Coronary artery (tissue), 2 donors: ENCODE measurements around the gene CFL1.

Experiments
- DNase-seq: peaks from one replicate; pipeline ENCODE4 v3.0.0-alpha.2; 2017; ENCODE audit warnings: low spot score
- H3K27ac ChIP-seq, 2 donors: fragments of 200-600 bp; sonication (generic); one replicate each; pipeline ENCODE4 v1.5.1; 2016 to 2019
- H3K4me3 ChIP-seq: fragments of 200-600 bp; sonication (generic); 2 replicates; pipeline ENCODE4 v1.5.1; 2016; ENCODE audit warnings: mild to moderate bottlenecking, moderate library complexity
- TF ChIP-seq, protein P1 (sequence below): fragments of 200-600 bp; sonication (generic); IDR thresholded peaks from one replicate; pipeline ENCODE4 v1.5.1; 2019; ENCODE audit warnings: antibody characterized with exemption

The CFL1 gene

DNA sequence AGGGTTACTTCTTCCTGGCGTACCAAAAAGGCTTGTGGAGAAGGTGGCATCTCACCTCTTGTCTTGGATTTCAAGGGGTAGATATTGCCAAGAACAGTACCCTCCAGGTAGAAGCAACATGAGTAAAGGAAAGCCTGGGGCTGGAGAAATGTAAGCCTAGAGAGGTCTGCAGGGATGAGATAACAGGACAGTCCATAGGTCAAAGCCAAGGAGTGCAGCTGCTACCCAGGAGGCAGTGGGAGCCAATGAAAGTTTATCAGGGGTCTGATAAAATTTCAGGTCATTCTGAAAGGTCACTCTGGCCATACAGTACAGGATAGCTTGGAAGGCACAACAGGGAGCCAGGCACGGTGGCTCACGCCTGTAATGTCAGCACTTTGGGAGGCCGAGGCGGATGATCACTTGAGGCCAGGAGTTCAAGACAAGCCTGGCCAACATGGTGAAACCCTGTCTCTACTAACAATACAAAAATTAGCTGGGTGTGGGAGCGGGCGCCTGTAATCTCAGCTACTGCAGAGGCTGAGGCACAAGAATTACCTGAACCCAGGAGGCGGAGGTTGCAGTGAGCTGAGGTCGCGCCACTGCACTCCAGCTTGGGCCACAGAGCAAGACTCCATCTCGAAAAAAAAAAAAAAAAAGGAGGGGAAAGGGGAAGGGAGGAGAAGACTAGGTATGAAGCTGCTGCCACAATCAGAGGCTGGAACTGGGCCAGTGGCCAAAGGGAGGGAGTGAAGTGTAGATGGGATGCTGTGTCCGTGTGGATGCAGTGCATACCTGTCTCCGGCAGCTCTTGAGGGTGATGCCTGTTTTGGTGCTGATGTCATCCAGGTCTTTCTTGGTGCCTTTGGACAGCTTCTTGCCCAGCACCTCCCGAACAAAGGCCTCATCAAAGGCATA is 29.1 kb upstream of the CFL1 start:
- Histone ChIP-seq H3K4me3 (peak overlapping the region; percentile 73), H3K27ac (peak overlapping the region in 1 of 2 donors; percentile 91)
- TF ChIP-seq, protein P1, sequence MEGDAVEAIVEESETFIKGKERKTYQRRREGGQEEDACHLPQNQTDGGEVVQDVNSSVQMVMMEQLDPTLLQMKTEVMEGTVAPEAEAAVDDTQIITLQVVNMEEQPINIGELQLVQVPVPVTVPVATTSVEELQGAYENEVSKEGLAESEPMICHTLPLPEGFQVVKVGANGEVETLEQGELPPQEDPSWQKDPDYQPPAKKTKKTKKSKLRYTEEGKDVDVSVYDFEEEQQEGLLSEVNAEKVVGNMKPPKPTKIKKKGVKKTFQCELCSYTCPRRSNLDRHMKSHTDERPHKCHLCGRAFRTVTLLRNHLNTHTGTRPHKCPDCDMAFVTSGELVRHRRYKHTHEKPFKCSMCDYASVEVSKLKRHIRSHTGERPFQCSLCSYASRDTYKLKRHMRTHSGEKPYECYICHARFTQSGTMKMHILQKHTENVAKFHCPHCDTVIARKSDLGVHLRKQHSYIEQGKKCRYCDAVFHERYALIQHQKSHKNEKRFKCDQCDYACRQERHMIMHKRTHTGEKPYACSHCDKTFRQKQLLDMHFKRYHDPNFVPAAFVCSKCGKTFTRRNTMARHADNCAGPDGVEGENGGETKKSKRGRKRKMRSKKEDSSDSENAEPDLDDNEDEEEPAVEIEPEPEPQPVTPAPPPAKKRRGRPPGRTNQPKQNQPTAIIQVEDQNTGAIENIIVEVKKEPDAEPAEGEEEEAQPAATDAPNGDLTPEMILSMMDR: no peak
- no peak for DNase-seq

DNA sequence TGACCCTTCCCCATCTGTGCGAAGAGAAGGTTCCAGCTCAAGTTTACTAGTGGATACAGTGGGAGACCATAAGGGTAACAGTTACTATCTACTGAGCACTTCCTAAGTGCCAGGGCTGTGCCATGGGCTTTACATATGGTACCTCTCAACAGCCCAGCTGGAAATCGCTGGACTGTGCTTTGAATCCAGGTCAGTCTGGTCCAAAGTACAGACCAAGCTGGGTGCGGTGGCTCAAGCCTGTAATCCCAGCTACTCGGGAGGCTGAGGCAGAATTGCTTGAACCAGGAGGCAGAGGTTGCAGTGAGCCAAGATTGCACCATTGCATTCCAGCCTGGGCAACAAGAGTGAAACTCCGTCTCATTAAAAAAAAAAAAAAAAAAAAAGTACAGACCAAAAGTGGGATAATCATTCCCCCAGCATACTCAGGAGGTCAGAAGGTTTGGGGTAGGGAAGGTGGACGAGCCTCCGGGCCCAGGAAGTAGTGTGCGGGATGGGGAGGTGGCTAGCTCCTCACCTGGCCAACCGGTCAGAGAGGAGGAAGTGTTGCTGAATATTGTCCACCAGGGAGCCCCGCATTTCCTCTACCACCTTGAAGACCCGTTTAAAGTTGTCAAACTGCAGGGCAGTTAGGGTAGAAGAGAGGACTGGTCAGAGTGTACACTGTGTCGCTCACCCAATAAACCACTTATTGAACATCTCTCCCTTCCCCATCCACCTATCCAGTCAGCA is 28.0 kb upstream of the CFL1 start:
- Histone ChIP-seq H3K4me3 (no peak overlapping the region), H3K27ac (no peak overlapping the region)
- DNase-seq: no peak
- TF ChIP-seq, protein P1: no peak

DNA sequence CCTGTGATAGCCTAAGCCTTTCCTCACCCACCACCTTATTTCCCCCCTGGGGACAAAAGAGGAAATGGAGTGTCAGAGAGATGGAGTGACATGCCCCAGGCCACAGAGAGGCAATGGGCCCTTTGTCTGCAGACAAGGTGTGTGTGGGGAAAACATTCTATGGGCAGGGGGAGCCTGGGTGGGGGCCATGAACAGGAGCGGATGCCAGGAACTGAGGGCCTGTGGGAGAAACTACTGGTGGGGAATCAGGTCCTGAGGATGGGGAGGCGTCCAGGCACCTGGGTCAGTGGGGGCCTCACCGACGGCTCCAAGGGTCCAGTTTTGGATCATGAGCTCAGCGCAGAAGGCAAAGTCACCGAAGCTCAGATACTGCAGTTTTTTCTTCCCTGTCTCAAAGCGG is 27.3 kb upstream of the CFL1 start:
- Histone ChIP-seq H3K4me3 (no peak overlapping the region), H3K27ac (peak overlapping the region in 1 of 2 donors; percentile 23)
- DNase-seq: no peak
- TF ChIP-seq, protein P1: no peak

DNA sequence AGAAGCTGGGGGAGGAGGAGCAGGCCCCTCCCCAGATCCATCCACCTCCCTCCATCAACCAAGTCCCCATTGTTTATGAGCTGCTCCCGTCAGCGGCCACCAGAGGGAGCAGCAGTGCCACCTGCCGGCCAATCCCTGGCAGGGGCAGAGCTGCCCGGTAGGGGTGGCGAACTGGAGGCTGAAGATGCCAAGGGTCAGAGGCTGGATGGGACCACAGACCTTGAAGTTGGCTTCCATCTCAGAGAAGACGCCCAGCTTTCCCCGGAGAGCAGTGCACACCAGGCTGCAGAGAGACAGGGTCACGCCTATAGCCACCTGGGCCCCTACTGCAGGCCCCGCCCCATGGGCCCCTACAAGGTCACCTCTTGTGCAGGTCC is 26.7 kb upstream of the CFL1 start:
- H3K27ac ChIP-seq: peak overlapping the region in 1 of 2 donors; percentile 23
- H3K4me3 ChIP-seq: no peak overlapping the region
- peak; percentile 84 for DNase-seq
- TF ChIP-seq, protein P1: peak; percentile 98

DNA sequence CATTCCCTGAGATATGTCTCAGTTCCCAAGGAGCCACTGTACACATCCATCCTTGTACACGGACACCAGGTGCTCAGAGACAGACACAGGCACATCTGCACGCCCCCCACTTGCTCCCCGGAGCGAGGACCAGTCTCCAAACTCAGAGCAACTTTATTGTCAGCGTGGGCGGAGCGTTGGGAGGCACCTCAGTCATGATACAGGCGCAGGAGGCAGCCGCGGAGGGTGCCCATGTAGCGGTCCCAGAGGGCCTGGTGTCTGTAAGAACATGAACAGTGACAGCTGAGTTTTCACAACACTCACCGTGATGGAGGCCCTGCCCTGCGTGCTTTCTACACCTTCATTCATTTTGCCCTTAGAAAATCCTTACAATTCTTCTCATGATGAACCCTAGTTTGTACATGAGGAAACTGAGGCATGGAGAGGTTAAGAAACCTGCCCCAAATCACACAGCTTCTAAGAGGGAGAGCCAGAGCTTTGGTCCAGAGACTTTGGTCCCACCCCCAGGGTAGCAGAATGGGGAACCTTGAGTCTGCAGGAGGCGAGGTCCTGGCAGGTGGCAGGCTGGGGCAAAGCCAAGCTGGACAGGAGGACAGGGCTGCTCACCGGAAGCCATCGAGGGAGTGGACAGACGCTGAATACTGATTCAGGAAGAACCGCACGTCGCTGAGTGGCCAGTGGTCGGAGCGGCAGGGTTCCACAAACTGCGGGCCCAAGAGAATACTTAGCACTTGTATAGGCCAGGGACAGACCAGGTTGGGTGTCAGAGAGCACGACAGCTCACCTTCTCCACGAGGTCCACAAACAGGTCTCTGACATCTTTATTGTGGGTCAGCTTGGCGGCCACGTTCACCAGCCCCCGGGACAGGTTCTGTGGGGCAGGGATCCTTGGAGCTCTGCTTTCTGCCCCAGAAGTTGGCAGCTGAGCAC is 26.1 kb upstream of the CFL1 start:
- Histone ChIP-seq H3K27ac (no peak overlapping the region), H3K4me3 (no peak overlapping the region)
- no peak for DNase-seq
- TF ChIP-seq, protein P1: no peak

DNA sequence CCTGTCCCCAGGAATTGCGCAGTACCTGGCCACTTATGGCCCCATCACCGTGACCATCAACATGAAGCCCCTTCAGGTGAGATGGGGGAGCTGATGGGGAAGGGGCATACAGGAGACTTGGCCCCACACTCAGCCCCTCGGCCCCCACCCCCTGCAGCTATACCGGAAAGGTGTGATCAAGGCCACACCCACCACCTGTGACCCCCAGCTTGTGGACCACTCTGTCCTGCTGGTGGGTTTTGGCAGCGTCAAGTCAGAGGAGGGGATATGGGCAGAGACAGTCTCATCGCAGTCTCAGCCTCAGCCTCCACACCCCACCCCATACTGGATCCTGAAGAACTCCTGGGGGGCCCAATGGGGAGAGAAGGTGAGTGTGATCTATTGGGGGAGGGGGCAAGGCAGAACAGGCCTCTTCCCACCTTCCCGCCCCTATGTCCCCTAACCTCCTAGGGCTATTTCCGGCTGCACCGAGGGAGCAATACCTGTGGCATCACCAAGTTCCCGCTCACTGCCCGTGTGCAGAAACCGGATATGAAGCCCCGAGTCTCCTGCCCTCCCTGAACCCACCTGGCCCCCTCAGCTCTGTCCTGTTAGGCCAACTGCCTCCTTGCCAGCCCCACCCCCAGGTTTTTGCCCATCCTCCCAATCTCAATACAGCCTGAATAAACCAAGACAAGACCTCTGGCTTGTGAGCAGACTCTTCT is 25.2 kb upstream of the CFL1 start:
- TF ChIP-seq, protein P1: no peak
- Histone ChIP-seq H3K4me3 (no peak overlapping the region), H3K27ac (no peak overlapping the region)
- no peak for DNase-seq
